H1 (cell line): ENCODE measurements around the gene WTIP. TPM values are rescaled to one million over a fixed set of nuclear protein-coding genes. Genes with fewer than 3 reads are reported as not detected.

Source experiments
- CTCF ChIA-PET: fragments of 300-600 bp; sonication (Branson Sonifier 250); formaldehyde crosslinking; loops from one replicate; lab custom pipeline; 2021; ENCODE audit not compliant: partially characterized antibody; lab: Charles Lee
- POLR2A ChIA-PET: fragments of 300-600 bp; sonication (Branson Sonifier 250); formaldehyde crosslinking; loops from one replicate; lab custom pipeline; 2021; ENCODE audit warnings: inconsistent platforms; ENCODE audit not compliant: partially characterized antibody; lab: Charles Lee
- DNase-seq, 2 experiments: peaks; one replicate each; pipeline versions ENCODE4 v3.0.0 to v3.0.0-alpha.2; 2010 to 2022; ENCODE audit warnings: low spot score in 2 of 2, low read depth in 1 of 2, mixed read lengths in 1 of 2
- FAIRE-seq: peaks from 2 replicates; lab custom pipeline; 2011; peaks lifted over from hg19 to GRCh38; lab: Jason Lieb, UNC
- H2AFZ ChIP-seq: 2 replicates; pipeline ENCODE4 v1.8.1; 2012; ENCODE audit warnings: low read length, inconsistent platforms
- H2AK5ac ChIP-seq: 2 replicates; pipeline ENCODE4 v1.6.1; 2013; ENCODE audit warnings: low read depth, low read length
- H2BK120ac ChIP-seq: replicated peaks from 2 replicates; pipeline ENCODE3; 2013; ENCODE audit warnings: low read depth, low read length, inconsistent platforms
- H2BK12ac ChIP-seq: 2 replicates; pipeline ENCODE4 v1.6.1; 2013; ENCODE audit warnings: low read depth, low read length
- H2BK15ac ChIP-seq: 2 replicates; pipeline ENCODE4 v1.6.1; 2013; ENCODE audit warnings: low read length
- H2BK20ac ChIP-seq: 2 replicates; pipeline ENCODE4 v1.6.1; 2013; ENCODE audit warnings: low read length
- H2BK5ac ChIP-seq: 2 replicates; pipeline ENCODE4 v1.6.1; 2013; ENCODE audit warnings: low read depth, low read length
- H3K14ac ChIP-seq: 2 replicates; pipeline ENCODE4 v1.6.1; 2013; ENCODE audit warnings: inconsistent platforms; ENCODE audit not compliant: insufficient read length
- H3K18ac ChIP-seq: 2 replicates; pipeline ENCODE4 v1.6.1; 2013; ENCODE audit warnings: low read length; ENCODE audit errors: extremely low read depth
- H3K23ac ChIP-seq: 2 replicates; pipeline ENCODE4 v1.6.1; 2013; ENCODE audit warnings: inconsistent platforms; ENCODE audit not compliant: insufficient read length
- H3K23me2 ChIP-seq: 2 replicates; pipeline ENCODE4 v1.6.1; 2013; ENCODE audit warnings: low read depth, low read length
- H3K27ac ChIP-seq: 2 replicates; pipeline ENCODE4 v1.6.1; 2011; ENCODE audit warnings: low read depth, low read length, inconsistent platforms
- H3K27me3 ChIP-seq, 4 experiments: replicated peaks in 1 of 4; 1 replicate in 1 of 4; 2 replicates in 3 of 4; pipeline versions ENCODE4 v1.6.1 to v1.8.1; 2011 to 2013; ENCODE audit warnings: low read length in 3 of 4, mild to moderate bottlenecking in 3 of 4, inconsistent platforms in 2 of 4, mixed read lengths in 2 of 4, moderate library complexity in 1 of 4; ENCODE audit not compliant: control insufficient read depth in 3 of 4, insufficient read depth in 3 of 4; ENCODE audit errors: extremely low read depth in 1 of 4
- H3K36me3 ChIP-seq, 4 experiments: 2 replicates each; pipeline versions ENCODE4 v1.6.1 to v1.8.1; 2011 to 2013; ENCODE audit warnings: mild to moderate bottlenecking in 4 of 4, low read length in 3 of 4, moderate library complexity in 2 of 4, control low read depth in 1 of 4, inconsistent platforms in 1 of 4; ENCODE audit not compliant: insufficient read depth in 4 of 4, control insufficient read depth in 2 of 4
- H3K4ac ChIP-seq: replicated peaks from 2 replicates; pipeline ENCODE3; 2013; ENCODE audit warnings: low read length, low read depth, mixed read lengths, inconsistent platforms; ENCODE audit not compliant: insufficient read length
- H3K4me1 ChIP-seq, 4 experiments: replicated peaks in 1 of 4; 1 replicate in 1 of 4; 2 replicates in 3 of 4; pipeline versions ENCODE4 v1.6.1 to v1.8.1; 2011 to 2013; ENCODE audit warnings: low read length in 3 of 4, inconsistent platforms in 2 of 4, mixed read lengths in 1 of 4; ENCODE audit not compliant: insufficient read depth in 4 of 4, control insufficient read depth in 3 of 4
- H3K4me2 ChIP-seq, 2 experiments: 2 replicates each; pipeline versions ENCODE4 v1.6.1 to v1.8.1; 2011 to 2013; ENCODE audit warnings: low read depth in 2 of 2, low read length in 2 of 2, control low read depth in 1 of 2, inconsistent platforms in 1 of 2, mild to moderate bottlenecking in 1 of 2; ENCODE audit not compliant: insufficient read depth in 1 of 2
- H3K4me3 ChIP-seq, 4 experiments: fragments of 200-600, 300-600 bp in 1 of 4; sonication (generic), shearing (Covaris generic), sonication (Bioruptor Twin) in 1 of 4; 2 replicates each; pipeline versions ENCODE4 v1.5.1 to v1.8.1; 2011 to 2016; ENCODE audit warnings: low read length in 4 of 4, low read depth in 3 of 4, control low read depth in 2 of 4, inconsistent platforms in 2 of 4, mild to moderate bottlenecking in 2 of 4, mixed read lengths in 1 of 4, moderate library complexity in 1 of 4; ENCODE audit not compliant: insufficient read depth in 2 of 4; ENCODE audit errors: extremely low read depth in 1 of 4
- H3K56ac ChIP-seq: replicated peaks from 2 replicates; pipeline ENCODE3; 2013; ENCODE audit warnings: low read depth, mild to moderate bottlenecking, mixed read lengths, low read length, inconsistent platforms; ENCODE audit not compliant: insufficient read length
- H3K79me1 ChIP-seq: 2 replicates; pipeline ENCODE4 v1.6.1; 2013; ENCODE audit warnings: low read depth, low read length, control low read depth
- H3K79me2 ChIP-seq, 2 experiments: 2 replicates each; pipeline versions ENCODE4 v1.6.1 to v1.8.1; 2012 to 2013; ENCODE audit warnings: low read length in 2 of 2, mild to moderate bottlenecking in 2 of 2, inconsistent platforms in 1 of 2; ENCODE audit not compliant: insufficient read depth in 2 of 2, control insufficient read depth in 1 of 2
- H3K9ac ChIP-seq, 4 experiments: replicated peaks in 1 of 4; 1 replicate in 1 of 4; 2 replicates in 3 of 4; pipeline versions ENCODE4 v1.6.1 to v1.8.1; 2011 to 2013; ENCODE audit warnings: low read depth in 3 of 4, low read length in 3 of 4, control low read depth in 2 of 4, mild to moderate bottlenecking in 2 of 4, moderate library complexity in 2 of 4, inconsistent platforms in 1 of 4; ENCODE audit errors: extremely low read depth in 1 of 4
- H3K9me3 ChIP-seq, 2 experiments: 2 replicates each; pipeline versions ENCODE4 v1.6.1 to v1.8.1; 2012 to 2013; ENCODE audit warnings: mild to moderate bottlenecking in 2 of 2, moderate library complexity in 2 of 2, control low read depth in 1 of 2, inconsistent platforms in 1 of 2, low read depth in 1 of 2, low read length in 1 of 2, mixed read lengths in 1 of 2; ENCODE audit not compliant: insufficient read depth in 2 of 2
- H4K20me1 ChIP-seq, 2 experiments: replicated peaks in 1 of 2; 2 replicates each; pipeline versions ENCODE3 to v1.8.1; 2011 to 2013; ENCODE audit warnings: inconsistent platforms in 2 of 2, low read length in 2 of 2, mild to moderate bottlenecking in 1 of 2; ENCODE audit not compliant: insufficient read depth in 2 of 2, control insufficient read depth in 1 of 2
- H4K5ac ChIP-seq: 2 replicates; pipeline ENCODE4 v1.6.1; 2013; ENCODE audit warnings: low read length, low read depth, mixed read lengths, inconsistent platforms; ENCODE audit not compliant: insufficient read length
- H4K8ac ChIP-seq: 2 replicates; pipeline ENCODE4 v1.8.0; 2013; ENCODE audit warnings: mild to moderate bottlenecking, moderate library complexity, low read length, inconsistent platforms; ENCODE audit not compliant: insufficient read depth; ENCODE audit errors: extremely low read depth
- H4K91ac ChIP-seq: replicated peaks from 2 replicates; pipeline ENCODE3; 2013; ENCODE audit warnings: low read length, mixed read lengths, inconsistent platforms; ENCODE audit not compliant: insufficient read length
- ASH2L ChIP-seq: fragments of 200-600, 300-600 bp; sonication (generic); IDR thresholded peaks from one replicate; pipeline ENCODE4 v1.7.1; 2017; ENCODE audit warnings: low read length
- CREB1 ChIP-seq: IDR thresholded peaks from 2 replicates; pipeline ENCODE4 v1.6.1; 2012; ENCODE audit warnings: inconsistent platforms
- EZH2 ChIP-seq: fragments of 200-600 bp; sonication (generic); IDR thresholded peaks from 2 replicates; pipeline ENCODE4 v1.7.1; 2012; ENCODE audit warnings: low read depth, mild to moderate bottlenecking, moderate library complexity, low read length, inconsistent platforms; ENCODE audit not compliant: severe bottlenecking
- FOSL1 ChIP-seq: IDR thresholded peaks from 2 replicates; pipeline ENCODE4 v1.6.1; 2011; ENCODE audit warnings: mild to moderate bottlenecking, low read depth, low read length, moderate library complexity; ENCODE audit not compliant: insufficient read depth
- GTF2F1 ChIP-seq: IDR thresholded peaks from 2 replicates; pipeline ENCODE4 v1.6.1; 2012; ENCODE audit warnings: low read depth, low read length, improper control_type of control experiment, borderline replicate concordance
- HDAC2 ChIP-seq, 2 experiments: fragments of 300-600 bp in 1 of 2; sonication (generic) in 1 of 2; IDR thresholded peaks; 2 replicates each; pipeline ENCODE4 v1.6.1; 2011 to 2012; ENCODE audit warnings: low read depth in 2 of 2, low read length in 2 of 2, mild to moderate bottlenecking in 2 of 2, moderate library complexity in 2 of 2, borderline replicate concordance in 1 of 2, inconsistent platforms in 1 of 2
- JUN ChIP-seq: IDR thresholded peaks from 2 replicates; pipeline ENCODE4 v1.6.1; 2011; ENCODE audit warnings: low read depth, mild to moderate bottlenecking, improper control_type of control experiment, low read length
- MAX ChIP-seq: IDR thresholded peaks from 2 replicates; pipeline ENCODE4 v1.6.1; 2012; ENCODE audit warnings: inconsistent platforms
- NRF1 ChIP-seq: IDR thresholded peaks from 2 replicates; pipeline ENCODE4 v1.6.1; 2011; ENCODE audit warnings: mild to moderate bottlenecking, low read depth, low read length, improper control_type of control experiment
- PHF8 ChIP-seq: fragments of 200-600 bp; sonication (generic); conservative IDR thresholded peaks from 2 replicates; pipeline ENCODE4 v1.7.1; 2012; ENCODE audit warnings: low read depth, mild to moderate bottlenecking, inconsistent platforms, low read length, moderate library complexity
- SIN3A ChIP-seq, 2 experiments: IDR thresholded peaks in 1 of 2; conservative IDR thresholded peaks in 1 of 2; 2 replicates each; pipeline ENCODE4 v1.6.1; 2011 to 2012; ENCODE audit warnings: low read length in 2 of 2, improper control_type of control experiment in 1 of 2, low read depth in 1 of 2, mild to moderate bottlenecking in 1 of 2
- SP1 ChIP-seq: IDR thresholded peaks from 2 replicates; pipeline ENCODE4 v1.6.1; 2011; ENCODE audit warnings: low read depth, low read length
- TAF1 ChIP-seq: IDR thresholded peaks from 2 replicates; pipeline ENCODE4 v1.6.1; 2011; ENCODE audit warnings: mild to moderate bottlenecking, low read depth, low read length
- YY1 ChIP-seq: IDR thresholded peaks from 2 replicates; pipeline ENCODE4 v1.6.1; 2011; ENCODE audit warnings: low read depth, mild to moderate bottlenecking, low read length
- WGBS, 2 experiments: shearing (Covaris generic) in 1 of 2; methylation state at CpG; one replicate each; pipeline versions ENCODE4 v1.1.6 to v1.1.7; 2013 to 2015; ENCODE audit warnings: low lambda C conversion rate in 2 of 2, mixed read lengths in 2 of 2, inconsistent platforms in 1 of 2, low coverage in 1 of 2, missing lambda C conversion rate in 1 of 2; ENCODE audit not compliant: insufficient replicate concordance in 2 of 2, insufficient coverage in 1 of 2, insufficient read length in 1 of 2; ENCODE audit errors: extremely low coverage in 1 of 2, missing lambda C conversion rate in 1 of 2; 5-methylcytosine and 5-hydroxymethylcytosine counted together
- polyA plus RNA-seq, 7 experiments: library from polyadenylated mRNA; depleted of rRNA in 3 of 7; stranded (reverse) in 5 of 7; unstranded in 2 of 7; fragments of >200 nt in 5 of 7; fragments of 200-250 nt in 2 of 7; gene quantifications; 1 replicate in 5 of 7; 2 replicates in 1 of 7; 4 replicates in 1 of 7; pipeline versions ENCODE4 v1.2.1 to v1.2.3, GENCODE V29; 2011 to 2013; ENCODE audit warnings: missing spikeins in 2 of 7, mixed read lengths in 2 of 7
- total RNA-seq: library from RNA; stranded (reverse); fragmentation: NEBNext Ultra II Directional; extraction: Animal tissue kit (Norgen Biotek cat#: 25700); gene quantifications from 2 replicates; pipeline ENCODE4 v1.2.1, GENCODE V29; 2021

The WTIP gene
- total and polyA plus RNA-seq, 2 of the 8 experiments (the other 6 are each of a cell fraction or from before 2014, with no cell fraction given) = 8.7 to 15.4 TPM

DNA sequence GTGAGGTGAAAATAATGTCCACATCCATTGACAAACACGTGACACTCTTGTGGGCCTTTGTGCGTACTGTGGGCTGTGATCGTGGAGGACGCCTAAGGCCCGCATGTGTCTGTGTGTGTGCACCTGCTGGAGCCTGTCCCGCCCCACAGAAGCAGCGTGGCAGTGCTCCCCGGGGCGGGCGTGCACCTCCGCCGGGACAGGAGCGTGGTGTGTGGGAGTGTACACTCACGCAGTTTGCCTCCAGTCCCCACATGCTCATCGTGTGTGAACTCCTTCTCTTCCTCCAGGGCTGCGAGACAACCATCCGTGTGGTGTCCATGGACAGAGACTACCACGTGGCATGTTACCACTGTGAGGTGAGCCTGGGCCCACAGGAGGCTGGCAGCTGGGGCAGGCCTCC lies 13.9 kb downstream of the WTIP start:
- Histone ChIP-seq H4K91ac (no peak overlapping the region), H3K18ac (no peak overlapping the region), H2BK15ac (no peak overlapping the region), H4K5ac (no peak overlapping the region), H2AFZ (no peak overlapping the region), H3K9ac (no peak overlapping the region), H4K20me1 (peaks cover 0 to 6% of the 10 kb centered on the region in 2 experiments), H3K23me2 (peaks cover 2% of the 10 kb centered on the region; the same call in 1 of the 2 replicates), H2BK5ac (no peak overlapping the region), H3K9me3 (no peaks in the 10 kb centered on the region), H3K4ac (no peak overlapping the region), H2BK12ac (no peak overlapping the region), H3K56ac (no peak overlapping the region), H3K4me2 (no peak overlapping the region), H2BK20ac (no peak overlapping the region), H3K4me3 (no peak overlapping the region), H2AK5ac (no peak overlapping the region), H3K27ac (no peak overlapping the region), H3K79me2 (no peaks in the 10 kb centered on the region), H2BK120ac (no peak overlapping the region), H3K36me3 (peaks cover 2 to 24% (median 10%) of the 10 kb centered on the region in 4 experiments; a peak in 7 of 8 replicates), H4K8ac (no peak overlapping the region), H3K27me3 (no peaks in the 10 kb centered on the region), H3K23ac (no peak overlapping the region), H3K14ac (no peak overlapping the region), H3K79me1 (no peaks in the 10 kb centered on the region), H3K4me1 (peaks cover 0 to 6% (median 4%) of the 10 kb centered on the region in 4 experiments; a peak in 5 of 7 replicates)
- ChIA-PET CTCF (interaction anchor here (1.2 to 2.1 kb wide), 2 partner anchors 8 to 22 kb away, joined by 4 to 5 read pairs; no protein-coding TSS in a partner anchor), POLR2A (interaction anchor here (0.9 to 8.9 kb wide), 2 partner anchors 12 to 18 kb away, joined by 3 to 63 read pairs; partner anchors contain the start of gene WTIP)
- DNase-seq (no peak), FAIRE-seq (no peak)
- 93% methylated on average over 18 of the region's 18 CpGs; no CpG with 5 or more reads in 1 of the 2 experiments for WGBS, 2 experiments
- TF ChIP-seq PHF8 = no peak
- TF ChIP-seq ASH2L = no peak
- TF ChIP-seq GTF2F1 = no peak
- TF ChIP-seq NRF1 = no peak
- TF ChIP-seq JUN = no peak
- no peak for TF ChIP-seq CREB1
- TF ChIP-seq YY1 = no peak
- no peak for TF ChIP-seq FOSL1
- no peak for TF ChIP-seq MAX
- TF ChIP-seq EZH2 = no peak
- TF ChIP-seq SIN3A (conservative IDR thresholded peaks at IDR 0.05 in 1 of 2, IDR thresholded peaks at IDR 0.05 in 1 of 2; ENCODE audit: low read depth in 1 of 2, low read length in 2 of 2) = no peak
- TF ChIP-seq HDAC2 (IDR thresholded peaks at IDR 0.05; ENCODE audit: borderline replicate concordance in 1 of 2, low read depth in 2 of 2, low read length in 2 of 2) = no peak
- TF ChIP-seq TAF1 = no peak
- no peak for TF ChIP-seq SP1
